Esophagus squamous epithelium (tissue), 4 donors: ENCODE measurements around the gene APOL4.

Experiments
- POLR2A ChIP-seq, 4 donors: fragments of 450-650 bp; IDR thresholded peaks; one replicate each; pipeline ENCODE4 v1.6.1; 2017; ENCODE audit warnings: antibody characterized with exemption in 4 of 4, mild to moderate bottlenecking in 4 of 4, moderate library complexity in 3 of 4
- TF ChIP-seq, protein P1 (sequence below), 6 experiments: fragments of 450-650 bp in 4 of 6; fragments of 200-600 bp in 2 of 6; sonication (generic) in 2 of 6; IDR thresholded peaks; one replicate each; pipeline ENCODE4 v1.5.1; 2016 to 2019; ENCODE audit warnings: antibody characterized with exemption in 6 of 6, mild to moderate bottlenecking in 4 of 6, moderate library complexity in 4 of 6

DNA sequence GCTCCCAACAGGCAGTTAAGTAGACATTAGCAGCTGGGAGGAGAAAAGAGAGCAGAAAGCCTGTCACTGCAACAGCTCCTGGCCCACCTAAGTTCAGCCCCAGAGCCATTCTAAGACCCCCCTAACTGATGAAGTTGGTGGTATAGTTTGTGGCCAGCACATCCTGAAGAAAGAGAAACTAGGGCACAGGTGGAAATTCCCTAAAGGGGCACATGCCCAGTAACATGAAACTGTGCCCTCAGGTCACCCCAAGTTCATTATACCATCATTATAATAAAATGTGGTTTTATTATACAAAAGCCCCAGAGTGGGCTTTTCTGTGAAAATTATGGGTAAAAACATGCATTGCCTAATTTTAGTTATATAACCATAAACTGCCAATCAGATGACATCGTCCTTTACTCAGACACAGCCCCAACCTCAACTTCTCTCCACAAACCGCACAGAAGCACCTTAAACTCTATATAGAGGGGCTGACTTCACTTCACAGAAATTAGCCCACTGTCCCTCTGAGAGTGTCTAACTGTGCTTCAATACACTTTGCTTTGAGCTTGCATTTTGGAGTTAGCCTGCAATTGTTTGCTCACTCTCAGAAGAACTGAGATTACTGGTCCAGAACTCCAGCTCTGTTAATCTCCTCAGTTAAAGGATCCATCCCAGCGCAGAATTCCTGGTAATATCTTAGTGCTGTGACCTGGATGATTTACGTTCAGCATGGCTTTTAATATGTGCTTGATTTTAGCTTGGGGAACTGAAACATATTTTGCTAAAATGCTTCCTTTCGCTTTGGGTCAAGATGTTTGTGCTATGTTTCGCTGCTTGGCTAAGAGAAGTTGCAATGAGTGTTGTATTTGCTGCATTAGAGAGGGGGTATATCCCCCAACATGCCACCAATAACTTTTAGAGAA is 39.2 kb downstream of the APOL4 start:
- TF ChIP-seq, protein P1, sequence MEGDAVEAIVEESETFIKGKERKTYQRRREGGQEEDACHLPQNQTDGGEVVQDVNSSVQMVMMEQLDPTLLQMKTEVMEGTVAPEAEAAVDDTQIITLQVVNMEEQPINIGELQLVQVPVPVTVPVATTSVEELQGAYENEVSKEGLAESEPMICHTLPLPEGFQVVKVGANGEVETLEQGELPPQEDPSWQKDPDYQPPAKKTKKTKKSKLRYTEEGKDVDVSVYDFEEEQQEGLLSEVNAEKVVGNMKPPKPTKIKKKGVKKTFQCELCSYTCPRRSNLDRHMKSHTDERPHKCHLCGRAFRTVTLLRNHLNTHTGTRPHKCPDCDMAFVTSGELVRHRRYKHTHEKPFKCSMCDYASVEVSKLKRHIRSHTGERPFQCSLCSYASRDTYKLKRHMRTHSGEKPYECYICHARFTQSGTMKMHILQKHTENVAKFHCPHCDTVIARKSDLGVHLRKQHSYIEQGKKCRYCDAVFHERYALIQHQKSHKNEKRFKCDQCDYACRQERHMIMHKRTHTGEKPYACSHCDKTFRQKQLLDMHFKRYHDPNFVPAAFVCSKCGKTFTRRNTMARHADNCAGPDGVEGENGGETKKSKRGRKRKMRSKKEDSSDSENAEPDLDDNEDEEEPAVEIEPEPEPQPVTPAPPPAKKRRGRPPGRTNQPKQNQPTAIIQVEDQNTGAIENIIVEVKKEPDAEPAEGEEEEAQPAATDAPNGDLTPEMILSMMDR (IDR thresholded peaks at IDR 0.05) = no peak
- no peak for TF ChIP-seq POLR2A (IDR thresholded peaks at IDR 0.05)
